ENCODE results near the gene SLC35D2.

DNA sequence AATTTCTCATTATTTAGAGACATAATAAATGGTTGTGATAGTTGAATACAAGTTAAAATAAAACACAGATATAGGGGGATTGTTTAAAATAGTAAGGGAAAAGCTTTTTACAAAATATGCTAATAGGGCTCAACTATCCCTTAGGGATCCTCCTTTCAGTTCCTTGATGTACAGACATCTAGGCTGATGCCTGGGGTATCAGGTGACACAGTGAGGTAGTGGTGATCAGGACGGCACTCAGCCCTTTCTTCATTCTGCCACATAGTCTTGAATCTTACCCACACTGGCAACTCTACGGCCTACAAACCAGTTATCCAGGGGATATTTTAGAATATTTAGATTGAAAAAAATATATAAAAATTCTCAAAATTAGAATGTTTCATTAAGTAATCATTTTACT, 12.5 kb upstream of the SLC35D2 start:
- TF ChIP-seq, protein P1, sequence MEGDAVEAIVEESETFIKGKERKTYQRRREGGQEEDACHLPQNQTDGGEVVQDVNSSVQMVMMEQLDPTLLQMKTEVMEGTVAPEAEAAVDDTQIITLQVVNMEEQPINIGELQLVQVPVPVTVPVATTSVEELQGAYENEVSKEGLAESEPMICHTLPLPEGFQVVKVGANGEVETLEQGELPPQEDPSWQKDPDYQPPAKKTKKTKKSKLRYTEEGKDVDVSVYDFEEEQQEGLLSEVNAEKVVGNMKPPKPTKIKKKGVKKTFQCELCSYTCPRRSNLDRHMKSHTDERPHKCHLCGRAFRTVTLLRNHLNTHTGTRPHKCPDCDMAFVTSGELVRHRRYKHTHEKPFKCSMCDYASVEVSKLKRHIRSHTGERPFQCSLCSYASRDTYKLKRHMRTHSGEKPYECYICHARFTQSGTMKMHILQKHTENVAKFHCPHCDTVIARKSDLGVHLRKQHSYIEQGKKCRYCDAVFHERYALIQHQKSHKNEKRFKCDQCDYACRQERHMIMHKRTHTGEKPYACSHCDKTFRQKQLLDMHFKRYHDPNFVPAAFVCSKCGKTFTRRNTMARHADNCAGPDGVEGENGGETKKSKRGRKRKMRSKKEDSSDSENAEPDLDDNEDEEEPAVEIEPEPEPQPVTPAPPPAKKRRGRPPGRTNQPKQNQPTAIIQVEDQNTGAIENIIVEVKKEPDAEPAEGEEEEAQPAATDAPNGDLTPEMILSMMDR (IDR thresholded peaks at IDR 0.05): no peak
- no peak for TF ChIP-seq POLR2A (IDR thresholded peaks at IDR 0.05)

All from uterus (tissue), 2 donors.